Fibroblast of lung (primary cell): ENCODE data around the gene ADAM21. TPM values are rescaled to one million over a fixed set of nuclear protein-coding genes. Genes with fewer than 3 reads are reported as not detected.
"Not testable (repeated sequence)": the region's sequence is repeated elsewhere in the genome, so short reads cannot be mapped to it uniquely, and the experiment has no call there.

Source experiments
- DNase-seq, 2 donors: peaks; one replicate each; pipeline versions ENCODE4 v3.0.0 to v3.0.0-alpha.2; 2010; ENCODE audit warnings: low read depth in 2 of 2
- H2AFZ ChIP-seq: 2 replicates; pipeline ENCODE4 v1.5.1; 2012; ENCODE audit warnings: low read length, control low read depth, inconsistent platforms
- H3K27ac ChIP-seq: 2 replicates; pipeline ENCODE4 v1.5.1; 2011; ENCODE audit warnings: low read length, control low read depth; ENCODE audit not compliant: insufficient read depth
- H3K27me3 ChIP-seq: 2 replicates; pipeline ENCODE4 v1.5.1; 2011; ENCODE audit warnings: mild to moderate bottlenecking, low read length; ENCODE audit not compliant: control insufficient read depth, insufficient read depth
- H3K36me3 ChIP-seq: 2 replicates; pipeline ENCODE4 v1.5.1; 2011; ENCODE audit warnings: low read length; ENCODE audit not compliant: control insufficient read depth, insufficient read depth
- H3K4me1 ChIP-seq: 2 replicates; pipeline ENCODE4 v1.5.1; 2011; ENCODE audit warnings: low read length; ENCODE audit not compliant: control insufficient read depth, insufficient read depth; ENCODE audit errors: extremely low read depth
- H3K4me2 ChIP-seq: 2 replicates; pipeline ENCODE4 v1.5.1; 2011; ENCODE audit warnings: low read length, control low read depth; ENCODE audit not compliant: insufficient read depth; ENCODE audit errors: extremely low read depth
- H3K4me3 ChIP-seq, 4 experiments: fragments of 200-600 bp in 1 of 4; sonication (generic) in 1 of 4; replicated peaks in 1 of 4; 2 replicates each; pipeline ENCODE4 v1.5.1; 2011 to 2016; ENCODE audit warnings: low read length in 4 of 4, low read depth in 3 of 4, mild to moderate bottlenecking in 3 of 4, control low read depth in 2 of 4, inconsistent platforms in 1 of 4, mixed read lengths in 1 of 4; ENCODE audit not compliant: insufficient read depth in 1 of 4; ENCODE audit errors: control extremely low read depth in 1 of 4
- H3K79me2 ChIP-seq: 2 replicates; pipeline ENCODE4 v1.5.1; 2012; ENCODE audit warnings: mild to moderate bottlenecking, low read length, inconsistent platforms; ENCODE audit not compliant: control insufficient read depth, insufficient read depth
- H3K9ac ChIP-seq: 2 replicates; pipeline ENCODE4 v1.5.1; 2011; ENCODE audit warnings: mild to moderate bottlenecking, low read length, control low read depth; ENCODE audit not compliant: insufficient read depth
- H3K9me3 ChIP-seq: 2 replicates; pipeline ENCODE4 v1.5.1; 2012; ENCODE audit warnings: low read depth, low read length; ENCODE audit not compliant: control insufficient read depth, insufficient read depth
- H4K20me1 ChIP-seq: 2 replicates; pipeline ENCODE4 v1.5.1; 2011; ENCODE audit warnings: low read length; ENCODE audit not compliant: control insufficient read depth, insufficient read depth; ENCODE audit errors: extremely low read depth
- EZH2 ChIP-seq: IDR thresholded peaks from 2 replicates; pipeline ENCODE4 v1.5.1; 2012; ENCODE audit warnings: low read length, control low read depth, mild to moderate bottlenecking; ENCODE audit errors: missing control alignments
- polyA plus RNA-seq, 2 donors: library from polyadenylated mRNA; depleted of rRNA in 1 of 2; stranded (reverse) in 1 of 2; unstranded in 1 of 2; fragments of >200 nt; gene quantifications; 2 replicates each; pipeline ENCODE4 v1.2.1, GENCODE V29; 2011 to 2012; ENCODE audit warnings: missing spikeins in 1 of 2
- total RNA-seq: library from RNA; depleted of rRNA; stranded (reverse); fragments of >200 nt; gene quantifications from 2 replicates; pipeline ENCODE4 v1.2.1, GENCODE V29; 2014
- TF ChIP-seq, protein P1 (sequence below), 2 donors: IDR thresholded peaks in 1 of 2; conservative IDR thresholded peaks in 1 of 2; 1 replicate in 1 of 2; 2 replicates in 1 of 2; pipeline ENCODE4 v1.5.1; 2011 to 2012; ENCODE audit warnings: low read length in 2 of 2, control low read depth in 1 of 2, inconsistent platforms in 1 of 2, low read depth in 1 of 2, mild to moderate bottlenecking in 1 of 2

Gene ADAM21
- total and polyA plus RNA-seq, 2 donors (not counting 1 experiment from before 2014, with no cell fraction given): 0.66 to 0.79 TPM

DNA sequence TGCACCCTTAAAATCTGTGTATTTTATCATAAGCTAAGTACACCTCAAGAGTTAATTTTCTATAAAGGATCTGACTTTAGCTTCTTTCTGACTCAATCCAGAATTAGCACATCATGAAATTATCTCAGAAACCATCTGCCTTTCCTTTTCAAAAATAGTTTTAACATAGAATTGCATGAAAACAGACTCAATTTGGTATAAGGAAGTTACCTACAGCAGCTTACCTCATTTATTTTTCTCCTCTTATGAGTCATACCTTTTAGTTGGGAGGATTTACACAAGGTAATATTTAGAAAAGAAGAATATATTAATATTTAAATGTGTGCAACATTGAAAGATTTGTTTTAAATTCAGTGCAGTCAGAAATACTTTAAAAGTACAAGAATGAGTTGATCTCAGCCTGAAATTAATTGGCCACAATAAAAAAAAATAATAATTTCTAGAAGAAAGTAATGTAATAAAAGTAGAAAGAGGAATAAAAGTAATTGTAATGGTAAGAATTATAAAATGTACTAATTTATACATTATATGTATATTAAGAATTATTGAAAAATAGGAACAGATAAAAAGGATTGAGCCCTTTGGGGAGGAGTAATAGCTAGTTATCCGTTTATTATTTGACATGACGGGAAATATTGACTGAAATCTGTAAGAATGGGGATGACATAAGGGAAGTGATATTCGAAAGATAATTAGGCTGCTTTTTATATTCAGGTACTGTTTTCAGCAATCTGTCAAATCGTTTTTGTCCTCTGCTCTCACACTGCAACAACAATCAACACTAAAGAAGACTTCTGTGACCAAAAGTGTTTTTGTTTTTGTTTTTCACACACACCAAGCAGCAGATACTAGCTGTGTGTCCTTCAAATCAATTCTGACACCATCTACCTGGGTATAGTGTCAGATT lies 20.5 kb downstream of the ADAM21 start:
- Histone ChIP-seq H3K79me2 (no peaks in the 10 kb centered on the region), H2AFZ (no peak overlapping the region), H3K9me3 (no peaks in the 10 kb centered on the region), H4K20me1 (no peaks in the 10 kb centered on the region), H3K27me3 (no peaks in the 10 kb centered on the region), H3K27ac (no peak overlapping the region), H3K4me2 (no peak overlapping the region), H3K36me3 (no peaks in the 10 kb centered on the region), H3K4me1 (no peaks in the 10 kb centered on the region), H3K9ac (no peak overlapping the region), H3K4me3 (no peak overlapping the region)
- no peak for DNase-seq
- no peak for TF ChIP-seq EZH2
- TF ChIP-seq, protein P1, sequence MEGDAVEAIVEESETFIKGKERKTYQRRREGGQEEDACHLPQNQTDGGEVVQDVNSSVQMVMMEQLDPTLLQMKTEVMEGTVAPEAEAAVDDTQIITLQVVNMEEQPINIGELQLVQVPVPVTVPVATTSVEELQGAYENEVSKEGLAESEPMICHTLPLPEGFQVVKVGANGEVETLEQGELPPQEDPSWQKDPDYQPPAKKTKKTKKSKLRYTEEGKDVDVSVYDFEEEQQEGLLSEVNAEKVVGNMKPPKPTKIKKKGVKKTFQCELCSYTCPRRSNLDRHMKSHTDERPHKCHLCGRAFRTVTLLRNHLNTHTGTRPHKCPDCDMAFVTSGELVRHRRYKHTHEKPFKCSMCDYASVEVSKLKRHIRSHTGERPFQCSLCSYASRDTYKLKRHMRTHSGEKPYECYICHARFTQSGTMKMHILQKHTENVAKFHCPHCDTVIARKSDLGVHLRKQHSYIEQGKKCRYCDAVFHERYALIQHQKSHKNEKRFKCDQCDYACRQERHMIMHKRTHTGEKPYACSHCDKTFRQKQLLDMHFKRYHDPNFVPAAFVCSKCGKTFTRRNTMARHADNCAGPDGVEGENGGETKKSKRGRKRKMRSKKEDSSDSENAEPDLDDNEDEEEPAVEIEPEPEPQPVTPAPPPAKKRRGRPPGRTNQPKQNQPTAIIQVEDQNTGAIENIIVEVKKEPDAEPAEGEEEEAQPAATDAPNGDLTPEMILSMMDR (conservative IDR thresholded peaks at IDR 0.05 in 1 of 2, IDR thresholded peaks at IDR 0.05 in 1 of 2; ENCODE audit: low read depth in 1 of 2, low read length in 2 of 2): no peak

DNA sequence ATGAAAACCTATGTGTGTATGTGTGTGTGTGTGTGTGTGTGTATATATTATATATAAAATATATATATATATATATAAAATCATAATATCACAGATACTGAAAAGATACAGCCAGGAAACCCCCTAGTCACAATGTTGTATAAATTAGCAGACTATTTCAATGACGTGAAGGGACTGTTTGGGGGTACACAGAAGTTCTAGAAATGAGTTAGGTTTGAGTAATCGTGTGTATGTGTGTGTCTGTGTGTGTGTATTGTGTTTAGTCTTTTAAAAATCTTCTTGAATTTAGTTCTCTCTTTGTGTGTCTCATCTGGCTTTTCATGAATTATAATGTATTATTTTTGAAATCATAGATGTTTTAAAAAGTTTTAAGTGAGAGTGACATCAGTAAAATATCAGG lies 21.9 kb downstream of the ADAM21 start:
- Histone ChIP-seq H3K4me1 (no peaks in the 10 kb centered on the region), H3K9me3 (no peaks in the 10 kb centered on the region), H3K9ac (no peak overlapping the region), H3K79me2 (no peaks in the 10 kb centered on the region), H3K4me3 (no peak overlapping the region), H3K4me2 (no peak overlapping the region), H3K27ac (no peak overlapping the region), H3K36me3 (no peaks in the 10 kb centered on the region), H2AFZ (no peak overlapping the region), H3K27me3 (no peaks in the 10 kb centered on the region), H4K20me1 (no peaks in the 10 kb centered on the region)
- DNase-seq: no peak
- TF ChIP-seq, protein P1 (conservative IDR thresholded peaks at IDR 0.05 in 1 of 2, IDR thresholded peaks at IDR 0.05 in 1 of 2; ENCODE audit: low read depth in 1 of 2, low read length in 2 of 2): no peak
- TF ChIP-seq EZH2: no peak

DNA sequence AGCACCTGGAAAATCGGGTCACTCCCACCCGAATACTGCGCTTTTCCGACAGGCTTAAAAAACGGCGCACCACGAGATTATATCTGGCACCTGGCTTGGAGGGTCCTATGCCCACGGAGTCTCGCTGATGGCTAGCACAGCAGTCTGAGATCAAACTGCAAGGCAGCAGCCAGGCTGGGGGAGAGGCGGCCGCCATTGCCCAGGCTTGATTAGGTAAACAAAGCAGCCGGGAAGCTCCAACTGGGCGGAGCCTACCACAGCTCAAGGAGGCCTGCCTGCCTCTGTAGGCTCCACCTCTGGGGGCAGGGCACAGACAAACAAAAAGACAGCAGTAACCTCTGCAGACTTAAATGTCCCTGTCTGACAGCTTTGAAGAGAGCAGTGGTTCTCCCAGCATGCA lies 23.5 kb downstream of the ADAM21 start:
- not testable (repeated sequence) for H3K4me1 ChIP-seq, H3K79me2 ChIP-seq, H3K9me3 ChIP-seq, DNase-seq, H3K27me3 ChIP-seq, H3K36me3 ChIP-seq, H3K4me2 ChIP-seq, H4K20me1 ChIP-seq, H2AFZ ChIP-seq, H3K9ac ChIP-seq, H3K27ac ChIP-seq, H3K4me3 ChIP-seq

DNA sequence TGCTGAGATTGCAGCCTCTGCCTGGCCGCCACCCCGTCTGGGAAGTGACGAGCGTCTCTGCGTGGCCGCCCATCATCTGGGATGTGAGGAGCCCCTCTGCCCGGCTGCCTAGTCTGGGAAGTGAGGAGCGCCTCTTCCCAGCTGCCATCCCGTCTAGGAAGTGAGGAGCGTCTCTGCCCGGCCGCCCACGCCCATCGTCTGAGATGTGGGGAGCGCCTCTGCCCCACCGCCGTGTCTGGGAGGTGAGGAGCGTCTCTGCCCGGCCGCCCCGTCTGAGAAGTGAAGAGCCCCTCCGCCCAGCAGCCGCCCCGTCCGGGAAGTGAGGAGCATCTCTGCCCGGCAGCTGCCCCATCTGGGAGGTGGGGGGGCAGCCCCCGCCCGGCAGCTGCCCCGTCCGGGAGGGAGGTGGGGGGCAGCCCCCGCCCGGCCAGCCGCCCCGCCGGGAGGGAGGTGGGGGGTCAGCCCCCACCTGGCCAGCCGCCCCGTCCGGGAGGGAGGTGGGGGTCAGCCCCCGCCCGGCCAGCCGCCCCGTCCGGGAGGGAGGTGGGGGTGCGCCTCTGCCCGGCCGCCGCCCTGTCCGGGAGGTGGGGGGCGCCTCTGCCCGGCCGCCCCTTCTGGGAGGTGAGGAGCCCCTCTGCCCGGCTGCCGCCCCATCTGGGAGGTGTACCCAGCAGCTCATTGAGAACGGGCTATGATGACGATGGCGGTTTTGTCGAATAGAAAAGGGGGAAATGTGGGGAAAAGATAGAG lies 25.6 kb downstream of the ADAM21 start:
- not testable (repeated sequence) for H3K9ac ChIP-seq, H3K27me3 ChIP-seq, H3K9me3 ChIP-seq, H3K4me1 ChIP-seq, DNase-seq, H3K4me3 ChIP-seq, H2AFZ ChIP-seq, H3K4me2 ChIP-seq, H4K20me1 ChIP-seq, H3K36me3 ChIP-seq, H3K27ac ChIP-seq, H3K79me2 ChIP-seq
